HG03378 (cell line): ENCODE measurements around the gene XRN2.
"Not testable (repeated sequence)": the region's sequence is repeated elsewhere in the genome, so short reads cannot be mapped to it uniquely, and the experiment has no call there.

Experiments used
- ATAC-seq: cut with Tn5 transposase; IDR thresholded peaks from one replicate; pipeline ENCODE4 v1.9.1; 2021; ENCODE audit warnings: mild to moderate bottlenecking, moderate library complexity; ENCODE audit not compliant: unreplicated experiment

XRN2 gene

GRCh38 chr20:21413996-21414395, 110.9 kb downstream of the XRN2 start:
- not testable (repeated sequence) for ATAC-seq

GRCh38 chr20:21419147-21419546, 116.0 kb downstream of the XRN2 start:
- not testable (repeated sequence) for ATAC-seq

GRCh38 chr20:21421601-21422236, 118.6 kb downstream of the XRN2 start:
- ATAC-seq: no peak

- ATAC-seq: not testable (repeated sequence)
Measured at GRCh38 chr20:21423712-21424111, 120.6 kb downstream of the XRN2 start.

- ATAC-seq: no peak
Measured at GRCh38 chr20:21424846-21425245, 121.7 kb downstream of the XRN2 start.

GRCh38 chr20:21430020-21430419, 126.9 kb downstream of the XRN2 start:
- no peak for ATAC-seq

- no peak for ATAC-seq
Measured at GRCh38 chr20:21432911-21433310, 129.8 kb downstream of the XRN2 start.

- no peak for ATAC-seq
Measured at GRCh38 chr20:21433329-21433890, 130.3 kb downstream of the XRN2 start.

- no peak for ATAC-seq
Measured at GRCh38 chr20:21435576-21435975, 132.4 kb downstream of the XRN2 start.

GRCh38 chr20:21436205-21436604, 133.1 kb downstream of the XRN2 start:
- ATAC-seq: no peak

- ATAC-seq: no peak
Measured at GRCh38 chr20:21437248-21437647, 134.1 kb downstream of the XRN2 start.

- no peak for ATAC-seq
Measured at GRCh38 chr20:21437816-21438215, 134.7 kb downstream of the XRN2 start.
